GM23338 (cell line): ENCODE results near the gene KLHL21. TPM values are rescaled to one million over a fixed set of nuclear protein-coding genes. Genes with fewer than 3 reads are reported as not detected.
A peak's percentile ranks its signal among the peaks of the same experiment; 100 is the strongest.

Experiments
- ATAC-seq: fragments of 200-7000 bp; cut with Tn5 transposase; 3 replicates; pipeline ENCODE4 v1.9.1; 2020
- DNase-seq: peaks from one replicate; pipeline ENCODE4 v3.0.0-alpha.2; 2015; ENCODE audit warnings: low spot score
- H2AFZ ChIP-seq: fragments of 200-600 bp; sonication (generic); 2 replicates; pipeline ENCODE4 v1.8.0; 2016; ENCODE audit warnings: antibody characterized with exemption, mild to moderate bottlenecking, moderate library complexity
- H3F3A ChIP-seq: fragments of 200-600 bp; sonication (generic); replicated peaks from 2 replicates; pipeline ENCODE4 v1.8.0; 2017; ENCODE audit warnings: antibody characterized with exemption, mixed run types, low read depth
- H3K27ac ChIP-seq: fragments of 200-600 bp; sonication (generic); 2 replicates; pipeline ENCODE4 v1.6.1; 2016; ENCODE audit warnings: low read depth
- H3K27me3 ChIP-seq: fragments of 200-600 bp; sonication (generic); 2 replicates; pipeline ENCODE4 v1.8.0; 2016; ENCODE audit warnings: mild to moderate bottlenecking, mixed run types, moderate library complexity; ENCODE audit not compliant: insufficient read depth
- H3K36me3 ChIP-seq: fragments of 200-600 bp; sonication (generic); 2 replicates; pipeline ENCODE4 v1.8.0; 2016; ENCODE audit warnings: mild to moderate bottlenecking; ENCODE audit not compliant: insufficient read depth
- H3K4me1 ChIP-seq: fragments of 200-600 bp; sonication (generic); 2 replicates; pipeline ENCODE4 v1.8.0; 2016; ENCODE audit warnings: mild to moderate bottlenecking, moderate library complexity; ENCODE audit not compliant: insufficient read depth
- H3K4me2 ChIP-seq: fragments of 200-600 bp; sonication (generic); 2 replicates; pipeline ENCODE4 v1.7.1; 2017; ENCODE audit warnings: mixed run types
- H3K4me3 ChIP-seq: fragments of 200-600 bp; sonication (generic); 2 replicates; pipeline ENCODE4 v1.6.1; 2016; ENCODE audit warnings: mixed run types
- H3K79me2 ChIP-seq: fragments of 200-600 bp; sonication (generic); replicated peaks from 2 replicates; pipeline ENCODE4 v1.8.0; 2017; ENCODE audit warnings: mild to moderate bottlenecking; ENCODE audit not compliant: insufficient read depth
- H3K9me2 ChIP-seq: fragments of 200-600 bp; sonication (generic); 2 replicates; pipeline ENCODE4 v1.8.0; 2017; ENCODE audit not compliant: insufficient read depth
- H4K20me1 ChIP-seq: fragments of 200-600 bp; sonication (generic); replicated peaks from 2 replicates; pipeline ENCODE4 v1.8.0; 2017; ENCODE audit warnings: mild to moderate bottlenecking; ENCODE audit not compliant: insufficient read depth
- H3K27ac Mint-ChIP-seq: 2 replicates; pipeline ENCODE4 v1.8.0; 2020; ENCODE audit warnings: inconsistent platforms, mild to moderate bottlenecking, moderate library complexity, mixed read lengths
- H3K27me3 Mint-ChIP-seq: 3 replicates; pipeline ENCODE4 v1.8.0; 2022; ENCODE audit warnings: low read depth, mild to moderate bottlenecking, moderate library complexity, mixed read lengths, inconsistent platforms; ENCODE audit not compliant: insufficient read depth, poor library complexity
- H3K36me3 Mint-ChIP-seq: 3 replicates; pipeline ENCODE4 v1.8.0; 2021; ENCODE audit warnings: low read depth, mild to moderate bottlenecking, inconsistent platforms, moderate library complexity, mixed read lengths
- H3K4me1 Mint-ChIP-seq: 3 replicates; pipeline ENCODE4 v1.8.0; 2020; ENCODE audit warnings: mild to moderate bottlenecking, inconsistent platforms, mixed read lengths
- H3K4me3 Mint-ChIP-seq: 3 replicates; pipeline ENCODE4 v1.8.0; 2021; ENCODE audit warnings: moderate library complexity, mild to moderate bottlenecking, inconsistent platforms, mixed read lengths
- H3K9me3 Mint-ChIP-seq: 3 replicates; pipeline ENCODE4 v1.8.0; 2020; ENCODE audit warnings: moderate library complexity, mild to moderate bottlenecking, inconsistent platforms, mixed read lengths
- CREB1 ChIP-seq: fragments of 250-450 bp; sonication (Bioruptor Pico); IDR thresholded peaks from 2 replicates; pipeline ENCODE4 v1.5.0; 2020; ENCODE audit warnings: low read depth, mild to moderate bottlenecking, moderate library complexity
- CTCF ChIP-seq, 2 experiments: fragments of 200-600 bp in 1 of 2; sonication (generic) in 1 of 2; conservative IDR thresholded peaks; 2 replicates each; pipeline versions ENCODE4 v1.5.1 to v1.6.1; 2016 to 2017; ENCODE audit warnings: antibody characterized with exemption in 2 of 2, low read depth in 2 of 2, mild to moderate bottlenecking in 2 of 2, moderate library complexity in 1 of 2
- ETS1 ChIP-seq: IDR thresholded peaks from 2 replicates; pipeline ENCODE4 v1.6.1; 2016; ENCODE audit warnings: antibody characterized with exemption
- EZH2 ChIP-seq: fragments of 200-600 bp; sonication (generic); IDR thresholded peaks from one replicate; pipeline ENCODE4 v1.8.0; 2017; ENCODE audit warnings: antibody characterized with exemption, mild to moderate bottlenecking, low read depth; ENCODE audit not compliant: unreplicated experiment
- EZH2phosphoT487 ChIP-seq: fragments of 200-600 bp; sonication (generic); IDR thresholded peaks from one replicate; pipeline ENCODE4 v1.8.1; 2018; ENCODE audit warnings: antibody characterized with exemption; ENCODE audit not compliant: unreplicated experiment
- JUNB ChIP-seq: IDR thresholded peaks from one replicate; pipeline ENCODE4 v1.6.1; 2016; ENCODE audit warnings: antibody characterized with exemption; ENCODE audit not compliant: unreplicated experiment
- NANOG ChIP-seq: IDR thresholded peaks from 2 replicates; pipeline ENCODE4 v1.6.1; 2016; ENCODE audit warnings: antibody characterized with exemption, borderline replicate concordance
- POLR2AphosphoS5 ChIP-seq: IDR thresholded peaks from 2 replicates; pipeline ENCODE4 v1.6.1; 2016; ENCODE audit warnings: antibody characterized with exemption, low read depth
- REST ChIP-seq: IDR thresholded peaks from one replicate; pipeline ENCODE4 v1.6.1; 2018; ENCODE audit warnings: antibody characterized with exemption; ENCODE audit not compliant: unreplicated experiment
- STAT1 ChIP-seq: IDR thresholded peaks from one replicate; pipeline ENCODE4 v1.6.1; 2016; ENCODE audit warnings: antibody characterized with exemption; ENCODE audit not compliant: unreplicated experiment
- ZNF114 ChIP-seq: fragments of 250-450 bp; sonication (Bioruptor Pico); IDR thresholded peaks from 2 replicates; pipeline ENCODE4 v1.5.0; 2020; ENCODE audit warnings: mild to moderate bottlenecking, moderate library complexity
- polyA plus RNA-seq: library from polyadenylated mRNA; unstranded; fragments of >200 nt; fragmentation: Nextera tagmentation; extraction: Ambion mirVana; gene quantifications from 2 replicates; pipeline ENCODE4 v1.2.1, GENCODE V29; 2016
- total RNA-seq: library from RNA; depleted of rRNA; stranded (reverse); fragments of >200 nt; shearing (Covaris generic); gene quantifications from 2 replicates; pipeline ENCODE4 v1.2.3, GENCODE V29; 2014

KLHL21 gene
- total and polyA plus RNA-seq, 2 experiments from 2014 or later = 7.3 to 35.9 TPM

- H3K36me3 Mint-ChIP-seq = peaks cover 70% of the 10 kb centered on the region
- Histone ChIP-seq H3K27ac (no peak overlapping the region), H3K4me1 (no peaks in the 10 kb centered on the region), H3K4me2 (no peak overlapping the region), H2AFZ (no peak overlapping the region), H3K79me2 (peaks cover 18% of the 10 kb centered on the region), H3F3A (peaks cover 7% of the 10 kb centered on the region; the same call in 1 of the 2 replicates), H4K20me1 (peaks cover 11% of the 10 kb centered on the region), H3K9me2 (no peaks in the 10 kb centered on the region), H3K27me3 (no peaks in the 10 kb centered on the region), H3K36me3 (peaks cover 53% of the 10 kb centered on the region), H3K4me3 (no peak overlapping the region)
- no peak overlapping the region for H3K4me3 Mint-ChIP-seq
- no peaks in the 10 kb centered on the region; the same call in 2 of the 3 replicates for H3K9me3 Mint-ChIP-seq
- no peak for ATAC-seq
- H3K4me1 Mint-ChIP-seq = no peaks in the 10 kb centered on the region
- no peak for TF ChIP-seq JUNB
- 0 out of 4 replicates have a peak, but pooled peaks of 1 of the 2 experiments have one; percentile 3 for TF ChIP-seq CTCF (conservative IDR thresholded peaks at IDR 0.05; ENCODE audit: low read depth in 2 of 2)
- TF ChIP-seq NANOG = no peak
- TF ChIP-seq CREB1 (CRISPR knock-in tag) = no peak
- no peak for DNase-seq
- H3K27me3 Mint-ChIP-seq = peaks cover 9% of the 10 kb centered on the region
- no peak overlapping the region for H3K27ac Mint-ChIP-seq
These were observed 55.4 kb downstream of the KLHL21 start for GRCh38 chr1:6547301-6547700.

GRCh38 chr1:6546326-6546725 lies 56.3 kb downstream of the KLHL21 start:
- Mint-ChIP-seq H3K4me3 (no peak overlapping the region), H3K9me3 (no peaks in the 10 kb centered on the region; the same call in 2 of the 3 replicates), H3K27ac (no peak overlapping the region), H3K27me3 (peaks cover 9% of the 10 kb centered on the region), H3K4me1 (no peaks in the 10 kb centered on the region), H3K36me3 (peaks cover 77% of the 10 kb centered on the region)
- no peak overlapping the region for H3K27ac ChIP-seq
- H2AFZ ChIP-seq = no peak overlapping the region
- no peak for ATAC-seq
- no peaks in the 10 kb centered on the region for H3K4me1 ChIP-seq
- H4K20me1 ChIP-seq = peaks cover 6% of the 10 kb centered on the region
- no peaks in the 10 kb centered on the region for H3K9me2 ChIP-seq
- H3K36me3 ChIP-seq = peaks cover 60% of the 10 kb centered on the region
- H3K4me2 ChIP-seq = no peak overlapping the region
- no peak for DNase-seq
- H3K4me3 ChIP-seq = no peak overlapping the region
- no peaks in the 10 kb centered on the region for H3K27me3 ChIP-seq
- peaks cover 11% of the 10 kb centered on the region for H3K79me2 ChIP-seq
- H3F3A ChIP-seq = peaks cover 7% of the 10 kb centered on the region; the same call in 1 of the 2 replicates
- TF ChIP-seq POLR2AphosphoS5 (no peak), STAT1 (no peak), ETS1 (no peak), EZH2phosphoT487 (no peak), ZNF114 (CRISPR knock-in tag) (no peak), EZH2 (no peak), REST (no peak)
